HepG2 (cell line): ENCODE measurements around the gene BBS5. TPM values are rescaled to one million over a fixed set of nuclear protein-coding genes. Genes with fewer than 3 reads are reported as not detected.

Experiments
- ATM ChIP-seq: fragments of 450-650 bp; IDR thresholded peaks from 2 replicates; pipeline ENCODE4 v1.7.1; 2017; ENCODE audit warnings: mild to moderate bottlenecking, borderline replicate concordance
- EZH2 ChIP-seq: conservative IDR thresholded peaks from 2 replicates; pipeline ENCODE4 v1.6.1; 2012; ENCODE audit warnings: mild to moderate bottlenecking, low read depth, low read length, moderate library complexity
- KDM3A ChIP-seq: IDR thresholded peaks from 2 replicates; pipeline ENCODE4 v1.6.1; 2018; ENCODE audit warnings: low read depth, missing compliant biosample characterization
- KDM6A ChIP-seq: IDR thresholded peaks from 2 replicates; pipeline ENCODE4 v1.6.1; 2016; ENCODE audit warnings: low read depth
- MTERF4 ChIP-seq: sonication (generic); formaldehyde crosslinking; IDR thresholded peaks from 2 replicates; pipeline ENCODE4 v1.8.0; 2023; ENCODE audit warnings: mild to moderate bottlenecking, missing genetic modification reagents
- NR2C2 ChIP-seq: sonication (generic); formaldehyde crosslinking; IDR thresholded peaks from 2 replicates; pipeline ENCODE4 v1.4.0; 2020; ENCODE audit warnings: missing genetic modification reagents, mild to moderate bottlenecking, moderate library complexity, borderline replicate concordance
- PAXIP1 ChIP-seq: sonication (generic); formaldehyde crosslinking; conservative IDR thresholded peaks from 2 replicates; pipeline ENCODE4 v1.4.0; 2020; ENCODE audit warnings: mild to moderate bottlenecking, missing genetic modification reagents, moderate library complexity
- PHF20 ChIP-seq: sonication (generic); formaldehyde crosslinking; IDR thresholded peaks from 2 replicates; pipeline ENCODE4 v1.5.0; 2020; ENCODE audit warnings: mild to moderate bottlenecking, missing genetic modification reagents
- SP1 ChIP-seq, 2 experiments: fragments of 450-650 bp in 1 of 2; sonication (generic) in 1 of 2; formaldehyde crosslinking in 1 of 2; IDR thresholded peaks; 2 replicates each; pipeline versions ENCODE4 v1.4.0 to v1.6.1; 2016 to 2020; ENCODE audit warnings: missing genetic modification reagents in 1 of 2
- SP140L ChIP-seq: sonication (generic); formaldehyde crosslinking; IDR thresholded peaks from 2 replicates; pipeline ENCODE4 v1.4.0; 2020; ENCODE audit warnings: missing genetic modification reagents, borderline replicate concordance
- ZNF12 ChIP-seq: sonication (generic); formaldehyde crosslinking; IDR thresholded peaks from 2 replicates; pipeline ENCODE4 v1.5.0; 2020; ENCODE audit warnings: missing genetic modification reagents
- ZNF124 ChIP-seq: sonication (generic); formaldehyde crosslinking; IDR thresholded peaks from 2 replicates; pipeline ENCODE4 v1.4.0; 2020; ENCODE audit warnings: missing genetic modification reagents
- ZNF460 ChIP-seq: sonication (generic); formaldehyde crosslinking; IDR thresholded peaks from 2 replicates; pipeline ENCODE4 v1.5.1; 2020; ENCODE audit warnings: missing genetic modification reagents, mild to moderate bottlenecking, borderline replicate concordance
- ZNF724P ChIP-seq: sonication (generic); formaldehyde crosslinking; IDR thresholded peaks from 2 replicates; pipeline ENCODE4 v1.8.0; 2022; ENCODE audit warnings: missing genetic modification reagents, borderline replicate concordance
- ZNF772 ChIP-seq: sonication (generic); formaldehyde crosslinking; IDR thresholded peaks from 2 replicates; pipeline ENCODE4 v1.5.0; 2020; ENCODE audit warnings: mild to moderate bottlenecking, missing genetic modification reagents
- ZNF780A ChIP-seq: sonication (generic); formaldehyde crosslinking; IDR thresholded peaks from 2 replicates; pipeline ENCODE4 v1.8.0; 2022; ENCODE audit warnings: mild to moderate bottlenecking, missing genetic modification reagents, moderate library complexity
- ZNF879 ChIP-seq: sonication (generic); formaldehyde crosslinking; IDR thresholded peaks from 2 replicates; pipeline ENCODE4 v1.8.1; 2023; ENCODE audit warnings: missing genetic modification reagents
- polyA plus RNA-seq, 8 experiments: library from polyadenylated mRNA; depleted of rRNA in 3 of 8; stranded (reverse) in 7 of 8; unstranded in 1 of 8; fragments of >200 nt; fragmentation: Illumina TruSeq in 4 of 8; extraction: Trizol in 4 of 8; gene quantifications; 2 replicates each; pipeline versions ENCODE4 v1.2.1 to v1.2.3, GENCODE V29; 2011 to 2016; ENCODE audit warnings: low read depth in 4 of 8, missing spikeins in 1 of 8, mixed read lengths in 1 of 8; ENCODE audit not compliant: insufficient read depth in 1 of 8
- total RNA-seq, 5 experiments: library from RNA; depleted of rRNA; stranded (reverse); fragments of >200 nt; fragmentation: Illumina TruSeq; extraction: Trizol; gene quantifications; 2 replicates each; pipeline ENCODE4 v1.2.3, GENCODE V29; 2016; ENCODE audit warnings: low read depth in 1 of 5
- TF ChIP-seq, protein P1 (sequence below): sonication (generic); formaldehyde crosslinking; IDR thresholded peaks from 2 replicates; pipeline ENCODE4 v1.8.0; 2022; ENCODE audit warnings: missing genetic modification reagents, mild to moderate bottlenecking, inconsistent platforms, borderline replicate concordance
- TF ChIP-seq, protein P2 (sequence below): sonication (generic); formaldehyde crosslinking; IDR thresholded peaks from 2 replicates; pipeline ENCODE4 v1.9.0; 2021; ENCODE audit warnings: missing genetic modification reagents, borderline replicate concordance
- TF ChIP-seq, protein P3 (sequence below): sonication (generic); formaldehyde crosslinking; IDR thresholded peaks from 2 replicates; pipeline ENCODE4 v1.5.1; 2020; ENCODE audit warnings: missing genetic modification reagents, mild to moderate bottlenecking, borderline replicate concordance

The BBS5 gene
- total and polyA plus RNA-seq, 2 of the 13 experiments (the other 11 are each of a cell fraction or from before 2014, with no cell fraction given), result 1.8 to 4.5 TPM

GRCh38 chr2:169485650-169486138 lies 6.4 kb downstream of the BBS5 start (continued):
- TF ChIP-seq, protein P1, sequence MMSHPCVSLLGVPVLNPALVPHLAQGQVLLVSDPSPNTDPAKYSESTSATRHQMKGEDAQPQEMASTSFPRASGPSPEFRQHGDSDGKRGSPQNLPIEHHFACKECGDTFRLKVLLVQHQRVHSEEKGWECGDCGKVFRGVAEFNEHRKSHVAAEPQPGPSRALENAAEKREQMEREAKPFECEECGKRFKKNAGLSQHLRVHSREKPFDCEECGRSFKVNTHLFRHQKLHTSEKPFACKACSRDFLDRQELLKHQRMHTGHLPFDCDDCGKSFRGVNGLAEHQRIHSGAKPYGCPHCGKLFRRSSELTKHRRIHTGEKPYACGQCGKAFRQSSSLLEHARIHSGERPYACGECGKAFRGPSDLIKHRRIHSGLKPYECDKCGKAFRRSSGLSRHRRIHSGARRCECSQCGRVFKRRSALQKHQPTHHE, result no peak
- TF ChIP-seq, protein P2, sequence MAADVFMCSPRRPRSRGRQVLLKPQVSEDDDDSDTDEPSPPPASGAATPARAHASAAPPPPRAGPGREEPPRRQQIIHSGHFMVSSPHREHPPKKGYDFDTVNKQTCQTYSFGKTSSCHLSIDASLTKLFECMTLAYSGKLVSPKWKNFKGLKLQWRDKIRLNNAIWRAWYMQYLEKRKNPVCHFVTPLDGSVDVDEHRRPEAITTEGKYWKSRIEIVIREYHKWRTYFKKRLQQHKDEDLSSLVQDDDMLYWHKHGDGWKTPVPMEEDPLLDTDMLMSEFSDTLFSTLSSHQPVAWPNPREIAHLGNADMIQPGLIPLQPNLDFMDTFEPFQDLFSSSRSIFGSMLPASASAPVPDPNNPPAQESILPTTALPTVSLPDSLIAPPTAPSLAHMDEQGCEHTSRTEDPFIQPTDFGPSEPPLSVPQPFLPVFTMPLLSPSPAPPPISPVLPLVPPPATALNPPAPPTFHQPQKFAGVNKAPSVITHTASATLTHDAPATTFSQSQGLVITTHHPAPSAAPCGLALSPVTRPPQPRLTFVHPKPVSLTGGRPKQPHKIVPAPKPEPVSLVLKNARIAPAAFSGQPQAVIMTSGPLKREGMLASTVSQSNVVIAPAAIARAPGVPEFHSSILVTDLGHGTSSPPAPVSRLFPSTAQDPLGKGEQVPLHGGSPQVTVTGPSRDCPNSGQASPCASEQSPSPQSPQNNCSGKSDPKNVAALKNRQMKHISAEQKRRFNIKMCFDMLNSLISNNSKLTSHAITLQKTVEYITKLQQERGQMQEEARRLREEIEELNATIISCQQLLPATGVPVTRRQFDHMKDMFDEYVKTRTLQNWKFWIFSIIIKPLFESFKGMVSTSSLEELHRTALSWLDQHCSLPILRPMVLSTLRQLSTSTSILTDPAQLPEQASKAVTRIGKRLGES, result no peak
- TF ChIP-seq ZNF780A (CRISPR knock-in tag) (no peak), ZNF879 (CRISPR knock-in tag) (no peak), ZNF460 (CRISPR knock-in tag) (no peak), ATM (no peak), MTERF4 (no peak), ZNF12 (0 out of 2 replicates have a peak, but pooled peaks have one; percentile 68), ZNF772 (CRISPR knock-in tag) (no peak), ZNF124 (CRISPR knock-in tag) (no peak), EZH2 (no peak), NR2C2 (no peak), KDM6A (CRISPR knock-in tag) (peak; percentile 59; the same call in 1 of the 2 replicates), PHF20 (no peak), SP1 (IDR thresholded peaks at IDR 0.05) (no peak), SP1 (CRISPR knock-in tag; IDR thresholded peaks at IDR 0.05) (no peak), ZNF724P (CRISPR knock-in tag) (no peak), SP140L (no peak), KDM3A (CRISPR knock-in tag) (no peak), PAXIP1 (peak; percentile 84)
- TF ChIP-seq, protein P3, sequence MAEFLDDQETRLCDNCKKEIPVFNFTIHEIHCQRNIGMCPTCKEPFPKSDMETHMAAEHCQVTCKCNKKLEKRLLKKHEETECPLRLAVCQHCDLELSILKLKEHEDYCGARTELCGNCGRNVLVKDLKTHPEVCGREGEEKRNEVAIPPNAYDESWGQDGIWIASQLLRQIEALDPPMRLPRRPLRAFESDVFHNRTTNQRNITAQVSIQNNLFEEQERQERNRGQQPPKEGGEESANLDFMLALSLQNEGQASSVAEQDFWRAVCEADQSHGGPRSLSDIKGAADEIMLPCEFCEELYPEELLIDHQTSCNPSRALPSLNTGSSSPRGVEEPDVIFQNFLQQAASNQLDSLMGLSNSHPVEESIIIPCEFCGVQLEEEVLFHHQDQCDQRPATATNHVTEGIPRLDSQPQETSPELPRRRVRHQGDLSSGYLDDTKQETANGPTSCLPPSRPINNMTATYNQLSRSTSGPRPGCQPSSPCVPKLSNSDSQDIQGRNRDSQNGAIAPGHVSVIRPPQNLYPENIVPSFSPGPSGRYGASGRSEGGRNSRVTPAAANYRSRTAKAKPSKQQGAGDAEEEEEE (CRISPR knock-in tag), result no peak
